Smooth muscle cell (in vitro differentiated cells): ENCODE results near the gene CD22. TPM values are rescaled to one million over a fixed set of nuclear protein-coding genes. Genes with fewer than 3 reads are reported as not detected.
A peak's percentile ranks its signal among the peaks of the same experiment; 100 is the strongest.
"Not testable (repeated sequence)": the region's sequence is repeated elsewhere in the genome, so short reads cannot be mapped to it uniquely, and the experiment has no call there.

Source experiments
- DNase-seq: peaks from one replicate; lab custom pipeline; 2025; ENCODE audit not compliant: unreplicated experiment; lab: John Stamatoyannopoulos, UW
- H2AFZ ChIP-seq: fragments of 200-600 bp; sonication (generic); 2 replicates; pipeline ENCODE4 v1.6.0; 2016; ENCODE audit warnings: antibody characterized with exemption, low read depth, mild to moderate bottlenecking
- H3F3A ChIP-seq: fragments of 200-600 bp; sonication (generic); 2 replicates; pipeline ENCODE4 v1.6.0; 2017; ENCODE audit warnings: antibody characterized with exemption, low read depth
- H3K27ac ChIP-seq: fragments of 200-600 bp; sonication (generic); 2 replicates; pipeline ENCODE4 v1.5.1; 2016; ENCODE audit warnings: low read depth, mild to moderate bottlenecking
- H3K27me3 ChIP-seq: fragments of 200-600 bp; sonication (generic); 2 replicates; pipeline ENCODE4 v1.6.1; 2016; ENCODE audit warnings: low read depth, mild to moderate bottlenecking
- H3K36me3 ChIP-seq: fragments of 200-600 bp; sonication (generic); 2 replicates; pipeline ENCODE4 v1.5.1; 2016; ENCODE audit warnings: low read depth
- H3K4me1 ChIP-seq: fragments of 200-600 bp; sonication (generic); 2 replicates; pipeline ENCODE4 v1.5.1; 2016; ENCODE audit warnings: low read depth
- H3K4me2 ChIP-seq: fragments of 200-600 bp; sonication (generic); 2 replicates; pipeline ENCODE4 v1.6.0; 2016; ENCODE audit warnings: mild to moderate bottlenecking
- H3K4me3 ChIP-seq: fragments of 200-600 bp; sonication (generic); 2 replicates; pipeline ENCODE4 v1.5.1; 2016; ENCODE audit warnings: mild to moderate bottlenecking
- H3K79me2 ChIP-seq: fragments of 200-600 bp; sonication (generic); 2 replicates; pipeline ENCODE4 v1.6.0; 2016; ENCODE audit warnings: low read depth, mild to moderate bottlenecking
- H3K9ac ChIP-seq: fragments of 200-600 bp; sonication (generic); 2 replicates; pipeline ENCODE4 v1.6.0; 2016; ENCODE audit warnings: low read depth
- H3K9me3 ChIP-seq: fragments of 200-600 bp; sonication (generic); replicated peaks from 2 replicates; pipeline ENCODE4 v1.5.1; 2016; ENCODE audit warnings: low read depth
- H4K20me1 ChIP-seq: fragments of 200-600 bp; sonication (generic); 2 replicates; pipeline ENCODE4 v1.6.0; 2016; ENCODE audit warnings: low read depth
- CTCF ChIP-seq: fragments of 200-600 bp; sonication (generic); IDR thresholded peaks from 2 replicates; pipeline ENCODE4 v1.5.1; 2017; ENCODE audit warnings: borderline replicate concordance, mild to moderate bottlenecking, antibody characterized with exemption; ENCODE audit not compliant: insufficient read depth, poor library complexity, severe bottlenecking
- WGBS: methylation state at CpG from one replicate; pipeline ENCODE4 v1.1.7; 2016; ENCODE audit warnings: low lambda C conversion rate; 5-methylcytosine and 5-hydroxymethylcytosine counted together
- polyA plus RNA-seq: library from polyadenylated mRNA; unstranded; fragments of >200 nt; fragmentation: Nextera tagmentation; extraction: Ambion mirVana; gene quantifications from 2 replicates; pipeline ENCODE4 v1.2.1, GENCODE V29; 2016
- total RNA-seq: library from RNA; depleted of rRNA; stranded (reverse); fragments of >200 nt; gene quantifications from 2 replicates; pipeline ENCODE4 v1.2.3, GENCODE V29; 2014

The CD22 gene
- total and polyA plus RNA-seq, 2 experiments from 2014 or later = not detected

GRCh38 chr19:35355791-35356460 lies 26.9 kb downstream of the CD22 start:
- H4K20me1 ChIP-seq = no peaks in the 10 kb centered on the region
- H3K4me3 ChIP-seq = no peak overlapping the region
- H2AFZ ChIP-seq = no peak overlapping the region
- 65% methylated on average over 6 of the region's 6 CpGs for whole genome bisulfite sequencing
- no peaks in the 10 kb centered on the region for H3F3A ChIP-seq
- no peak overlapping the region for H3K27ac ChIP-seq
- H3K4me2 ChIP-seq = no peak overlapping the region
- no peak for TF ChIP-seq CTCF
- H3K27me3 ChIP-seq = no peaks in the 10 kb centered on the region
- DNase-seq = no peak
- H3K9ac ChIP-seq = no peak overlapping the region
- H3K9me3 ChIP-seq = no peaks in the 10 kb centered on the region
- no peaks in the 10 kb centered on the region for H3K36me3 ChIP-seq
- H3K79me2 ChIP-seq = no peaks in the 10 kb centered on the region
- H3K4me1 ChIP-seq = no peaks in the 10 kb centered on the region

GRCh38 chr19:35357867-35358573 lies 29.0 kb downstream of the CD22 start, which contains the start of gene FFAR3:
Gene FFAR3 (plus strand): TSS chr19:35358460. CDS start chr19:35358891, 431 bp downstream.
- DNase-seq = no peak
- Histone ChIP-seq H3K4me1 (no peaks in the 10 kb centered on the region), H3K79me2 (no peaks in the 10 kb centered on the region), H3K9me3 (no peaks in the 10 kb centered on the region), H3K27me3 (no peaks in the 10 kb centered on the region), H3K4me2 (no peak within 1 kb of the TSS), H3K9ac (no peak within 1 kb of the TSS), H3K36me3 (no peaks in the 10 kb centered on the region), H3K27ac (no peak within 1 kb of the TSS), H3F3A (no peaks in the 10 kb centered on the region), H3K4me3 (no peak within 1 kb of the TSS), H4K20me1 (no peaks in the 10 kb centered on the region), H2AFZ (peak within 1 kb of the TSS; percentile 58)
- TF ChIP-seq CTCF = no peak
- WGBS = 67% methylated on average over 18 of the region's 18 CpGs

GRCh38 chr19:35358834-35359233 lies 29.8 kb downstream of the CD22 start:
- not testable (repeated sequence) for H3K79me2 ChIP-seq, H3K9ac ChIP-seq, H3K27ac ChIP-seq, H3K36me3 ChIP-seq, H3K9me3 ChIP-seq, H4K20me1 ChIP-seq, H2AFZ ChIP-seq, H3K27me3 ChIP-seq, DNase-seq, H3K4me3 ChIP-seq, H3K4me2 ChIP-seq, H3K4me1 ChIP-seq, H3F3A ChIP-seq
- WGBS = 70% methylated on average over 11 of the region's 16 CpGs

GRCh38 chr19:35359395-35359794 lies 30.4 kb downstream of the CD22 start:
- 94% methylated on average over 14 of the region's 21 CpGs for WGBS
- H3K4me1 ChIP-seq, H3K79me2 ChIP-seq, H3K27me3 ChIP-seq, DNase-seq, H3K36me3 ChIP-seq, H3K9me3 ChIP-seq, H3K4me2 ChIP-seq, H3K27ac ChIP-seq, H2AFZ ChIP-seq, H3K9ac ChIP-seq, H3F3A ChIP-seq, H3K4me3 ChIP-seq, H4K20me1 ChIP-seq: not testable (repeated sequence)

- H2AFZ ChIP-seq, DNase-seq, H3K27me3 ChIP-seq, H3K9me3 ChIP-seq, H3F3A ChIP-seq, H3K4me1 ChIP-seq, H3K4me2 ChIP-seq, H3K79me2 ChIP-seq, H3K4me3 ChIP-seq, H3K9ac ChIP-seq, H3K27ac ChIP-seq, H3K36me3 ChIP-seq, H4K20me1 ChIP-seq: not testable (repeated sequence)
- WGBS = 79% methylated on average over 3 of the region's 5 CpGs
Observed at GRCh38 chr19:35360081-35360480, 31.1 kb downstream of the CD22 start.
